K562 (cell line): ENCODE data around the gene TNIP2.

ENCODE experiments used
- CBX5 ChIP-seq: IDR thresholded peaks from 2 replicates; pipeline ENCODE4 v1.6.1; 2014; ENCODE audit warnings: low read depth, borderline replicate concordance
- GABPB2 ChIP-seq: fragments of 250-450 bp; sonication (Bioruptor Pico); conservative IDR thresholded peaks from 2 replicates; pipeline ENCODE4 v1.5.1; 2021; ENCODE audit warnings: mild to moderate bottlenecking
- HDAC6 ChIP-seq: IDR thresholded peaks from 2 replicates; pipeline ENCODE4 v1.6.1; 2012; ENCODE audit warnings: low read depth, mild to moderate bottlenecking, control low read depth, inconsistent platforms, low read length, moderate library complexity
- HNRNPLL ChIP-seq: fragments of 200-400 bp; formaldehyde crosslinking; IDR thresholded peaks from 2 replicates; pipeline ENCODE4 v1.6.1; 2017; ENCODE audit warnings: low read length, low read depth, mild to moderate bottlenecking; ENCODE audit not compliant: poor library complexity, severe bottlenecking
- RCOR1 ChIP-seq, 2 experiments: IDR thresholded peaks; 2 replicates each; pipeline ENCODE4 v1.6.1; 2012; ENCODE audit warnings: low read depth in 2 of 2, low read length in 2 of 2, borderline replicate concordance in 1 of 2, improper control_type of control experiment in 1 of 2
- TCF7 ChIP-seq: sonication (generic); IDR thresholded peaks from 2 replicates; pipeline ENCODE4 v1.6.1; 2016; ENCODE audit warnings: antibody characterized with exemption, borderline replicate concordance
- TRIM24 ChIP-seq, 2 experiments: fragments of 450-650 bp; IDR thresholded peaks; 2 replicates each; pipeline ENCODE4 v1.6.1; 2016
- ZNF239 ChIP-seq: fragments of 250-450 bp; sonication (Bioruptor Pico); IDR thresholded peaks from 2 replicates; pipeline ENCODE4 v1.4.0; 2020; ENCODE audit warnings: mild to moderate bottlenecking
- TF ChIP-seq, protein P1 (sequence below): sonication (generic); formaldehyde crosslinking; IDR thresholded peaks from 2 replicates; pipeline ENCODE4 v1.9.0; 2022; ENCODE audit warnings: mild to moderate bottlenecking, missing genetic modification reagents
- TF ChIP-seq, protein P2 (sequence below): sonication (generic); formaldehyde crosslinking; IDR thresholded peaks from 2 replicates; pipeline ENCODE4 v1.9.0; 2022; ENCODE audit warnings: mild to moderate bottlenecking, missing genetic modification reagents
- TF ChIP-seq, protein P3 (sequence below): fragments of 250-450 bp; sonication (Bioruptor Pico); IDR thresholded peaks from 2 replicates; pipeline ENCODE4 v1.4.0; 2020; ENCODE audit warnings: mild to moderate bottlenecking, moderate library complexity, borderline replicate concordance

DNA sequence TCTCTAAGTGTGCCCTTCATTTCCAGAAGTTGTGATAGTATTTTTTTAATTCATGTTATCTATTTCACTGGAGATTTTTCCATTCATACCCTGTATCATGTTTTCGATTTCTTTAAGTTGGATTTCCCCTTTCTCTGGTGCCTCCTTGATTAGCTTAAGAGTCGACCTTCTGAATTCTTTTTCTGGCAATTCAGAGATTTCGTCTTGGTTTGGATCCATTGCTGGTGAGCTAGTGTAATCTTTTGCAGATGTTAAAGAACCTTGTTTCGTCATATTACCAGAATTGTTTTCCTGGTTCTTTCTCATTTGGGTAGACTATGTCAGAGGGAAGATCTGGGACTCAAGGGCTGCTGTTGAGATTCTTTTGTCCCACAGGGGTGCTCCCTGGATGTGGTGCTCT, 27.7 kb upstream of the TNIP2 start:
- TF ChIP-seq, protein P1, sequence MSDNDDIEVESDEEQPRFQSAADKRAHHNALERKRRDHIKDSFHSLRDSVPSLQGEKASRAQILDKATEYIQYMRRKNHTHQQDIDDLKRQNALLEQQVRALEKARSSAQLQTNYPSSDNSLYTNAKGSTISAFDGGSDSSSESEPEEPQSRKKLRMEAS (CRISPR knock-in tag): no peak
- TF ChIP-seq CBX5: no peak
- TF ChIP-seq HDAC6: no peak
- TF ChIP-seq TCF7: no peak
- TF ChIP-seq, protein P2, sequence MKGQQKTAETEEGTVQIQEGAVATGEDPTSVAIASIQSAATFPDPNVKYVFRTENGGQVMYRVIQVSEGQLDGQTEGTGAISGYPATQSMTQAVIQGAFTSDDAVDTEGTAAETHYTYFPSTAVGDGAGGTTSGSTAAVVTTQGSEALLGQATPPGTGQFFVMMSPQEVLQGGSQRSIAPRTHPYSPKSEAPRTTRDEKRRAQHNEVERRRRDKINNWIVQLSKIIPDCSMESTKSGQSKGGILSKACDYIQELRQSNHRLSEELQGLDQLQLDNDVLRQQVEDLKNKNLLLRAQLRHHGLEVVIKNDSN: no peak
- TF ChIP-seq, protein P3, sequence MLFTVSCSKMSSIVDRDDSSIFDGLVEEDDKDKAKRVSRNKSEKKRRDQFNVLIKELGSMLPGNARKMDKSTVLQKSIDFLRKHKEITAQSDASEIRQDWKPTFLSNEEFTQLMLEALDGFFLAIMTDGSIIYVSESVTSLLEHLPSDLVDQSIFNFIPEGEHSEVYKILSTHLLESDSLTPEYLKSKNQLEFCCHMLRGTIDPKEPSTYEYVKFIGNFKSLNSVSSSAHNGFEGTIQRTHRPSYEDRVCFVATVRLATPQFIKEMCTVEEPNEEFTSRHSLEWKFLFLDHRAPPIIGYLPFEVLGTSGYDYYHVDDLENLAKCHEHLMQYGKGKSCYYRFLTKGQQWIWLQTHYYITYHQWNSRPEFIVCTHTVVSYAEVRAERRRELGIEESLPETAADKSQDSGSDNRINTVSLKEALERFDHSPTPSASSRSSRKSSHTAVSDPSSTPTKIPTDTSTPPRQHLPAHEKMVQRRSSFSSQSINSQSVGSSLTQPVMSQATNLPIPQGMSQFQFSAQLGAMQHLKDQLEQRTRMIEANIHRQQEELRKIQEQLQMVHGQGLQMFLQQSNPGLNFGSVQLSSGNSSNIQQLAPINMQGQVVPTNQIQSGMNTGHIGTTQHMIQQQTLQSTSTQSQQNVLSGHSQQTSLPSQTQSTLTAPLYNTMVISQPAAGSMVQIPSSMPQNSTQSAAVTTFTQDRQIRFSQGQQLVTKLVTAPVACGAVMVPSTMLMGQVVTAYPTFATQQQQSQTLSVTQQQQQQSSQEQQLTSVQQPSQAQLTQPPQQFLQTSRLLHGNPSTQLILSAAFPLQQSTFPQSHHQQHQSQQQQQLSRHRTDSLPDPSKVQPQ (CRISPR knock-in tag): no peak
- TF ChIP-seq GABPB2 (CRISPR knock-in tag): no peak
- TF ChIP-seq ZNF239 (CRISPR knock-in tag): no peak
- no peak for TF ChIP-seq RCOR1 (IDR thresholded peaks at IDR 0.05; ENCODE audit: borderline replicate concordance in 1 of 2, low read depth in 2 of 2, low read length in 2 of 2)
- no peak for TF ChIP-seq HNRNPLL
- no peak for TF ChIP-seq TRIM24 (IDR thresholded peaks at IDR 0.05)
